Right ventricle myocardium superior (tissue), 1 donor: ENCODE measurements around the gene CDK18. TPM values are rescaled to one million over a fixed set of nuclear protein-coding genes. Genes with fewer than 3 reads are reported as not detected.

ENCODE experiments used
- ATAC-seq: fragments of 200-7000 bp; cut with Tn5 transposase; one replicate; pipeline ENCODE4 v1.9.1; 2020; ENCODE audit warnings: mild to moderate bottlenecking; ENCODE audit not compliant: poor library complexity
- DNase-seq: peaks from one replicate; pipeline ENCODE4 v3.0.0-alpha.2; 2020
- intact Hi-C: fragments of 100-400 bp; cut with DNase I; formaldehyde crosslinking; loops from one replicate; pipeline ENCODE4 v1.11.2; 2022
- long read RNA-seq: library from polyadenylated mRNA; unstranded; transcript quantifications from one replicate; pipeline ENCODE4 v2.0.0, GENCODE V29; 2021
- total RNA-seq: library from RNA; stranded (reverse); fragmentation: NEBNext Ultra II Directional; extraction: Animal tissue kit (Norgen Biotek cat#: 25700); gene quantifications from one replicate; pipeline ENCODE4 v1.2.1, GENCODE V29; 2021
- donor health status: DM: no; HTN: yes; CAD: no; lungs with severe emphysema.

CDK18 gene
- total RNA-seq = 172 TPM
- long read RNA-seq, transcript CDK18-205 (2 exons, 716 nt) = minor isoform, 5 of 297 reads
- long read RNA-seq, transcript CDK18-201 (16 exons, 3,141 nt) = major isoform, 109 of 297 reads
- long read RNA-seq, transcript CDK18-222 (14 exons, 3,756 nt) = minor isoform, 16 of 297 reads
- long read RNA-seq, transcript CDK18-203 (16 exons, 1,648 nt) = minor isoform, 40 of 297 reads
- long read RNA-seq, partial matches to known transcripts = 61 of 297 reads
- long read RNA-seq, other reads (novel, unspliced or antisense) = 60 of 297 reads

GRCh38 chr1:205504311-205505075 is at the start of gene CDK18:
Gene CDK18 (plus strand): TSS chr1:205504669. CDS start chr1:205523168, 18,499 bp downstream.
- DNase-seq (peak; percentile 90), ATAC-seq (peak; percentile 85)
- intact Hi-C loops = no loop called here

- intact Hi-C loops = no loop called here
- DNase-seq = no peak
- no peak for ATAC-seq
Measured at GRCh38 chr1:205454903-205455335, 49.5 kb upstream of the CDK18 start.

DNA sequence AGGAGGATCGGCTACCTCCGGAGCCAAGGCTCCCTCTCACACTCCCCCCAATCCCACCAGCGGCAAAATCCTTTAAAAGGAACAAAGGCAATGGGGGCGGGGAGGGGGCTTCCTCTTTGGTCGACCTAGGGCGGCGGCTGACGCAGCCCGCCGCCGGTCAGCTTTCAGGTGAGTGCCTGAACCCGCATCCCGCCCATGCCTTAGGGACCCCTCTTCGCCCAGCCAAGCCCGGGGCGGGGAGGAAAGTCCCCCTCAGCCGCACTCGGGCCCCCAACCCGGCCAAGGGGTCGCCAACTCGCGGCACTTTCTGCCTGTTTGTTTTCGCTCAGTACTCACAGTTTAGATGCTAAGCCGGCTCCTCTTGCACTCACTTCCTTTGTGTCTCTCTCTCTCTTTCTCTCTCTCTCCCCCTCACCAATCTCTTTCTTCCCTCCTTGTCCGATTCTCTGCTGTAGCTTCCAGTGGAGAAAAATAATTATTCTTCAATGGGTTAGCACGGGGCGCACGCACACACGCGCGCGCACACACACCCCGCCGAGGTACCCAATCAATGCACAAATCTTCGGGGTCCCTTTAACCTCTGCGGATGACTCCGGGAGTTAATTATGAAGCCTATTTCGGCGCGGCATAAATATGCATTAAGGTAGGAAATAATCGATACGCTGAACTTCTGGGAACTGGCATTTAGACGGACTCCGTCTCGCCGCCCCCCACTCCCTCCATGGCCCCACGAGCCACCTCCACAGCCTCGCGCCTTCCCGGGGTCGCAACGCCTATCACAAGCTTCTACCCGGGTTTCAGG is 48.7 kb upstream of the CDK18 start, which contains the start of gene BLACAT1:
BLACAT1 (minus strand) TSS at position 465 of the 802 bp plus-strand sequence.
- ATAC-seq = no peak
- DNase-seq = no peak
- intact Hi-C loops = no loop called here

DNA sequence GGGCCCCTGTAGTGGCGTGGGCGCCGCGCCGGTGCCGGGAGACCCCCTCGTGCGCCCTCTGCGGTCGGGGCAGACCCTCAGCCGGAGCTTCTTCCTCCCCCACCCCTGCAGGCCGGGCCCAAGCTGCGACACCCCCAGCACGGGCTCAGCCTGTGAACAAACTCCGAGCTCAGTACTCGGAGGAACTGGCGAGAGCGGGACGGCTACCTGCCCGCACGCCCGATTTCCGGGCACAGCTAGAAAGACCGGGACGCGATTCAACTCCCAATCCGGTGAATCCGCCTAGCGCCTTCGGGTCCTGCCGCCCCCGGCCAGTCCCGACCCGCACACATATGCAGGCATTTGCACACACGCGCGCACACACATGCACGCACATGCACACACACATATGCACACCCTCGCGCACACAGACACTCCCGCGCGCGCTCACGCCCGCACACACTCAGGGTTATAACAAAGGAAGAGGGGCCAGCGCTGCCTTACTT is 48.0 kb upstream of the CDK18 start:
- ATAC-seq = no peak
- intact Hi-C loops = no loop called here
- no peak for DNase-seq

DNA sequence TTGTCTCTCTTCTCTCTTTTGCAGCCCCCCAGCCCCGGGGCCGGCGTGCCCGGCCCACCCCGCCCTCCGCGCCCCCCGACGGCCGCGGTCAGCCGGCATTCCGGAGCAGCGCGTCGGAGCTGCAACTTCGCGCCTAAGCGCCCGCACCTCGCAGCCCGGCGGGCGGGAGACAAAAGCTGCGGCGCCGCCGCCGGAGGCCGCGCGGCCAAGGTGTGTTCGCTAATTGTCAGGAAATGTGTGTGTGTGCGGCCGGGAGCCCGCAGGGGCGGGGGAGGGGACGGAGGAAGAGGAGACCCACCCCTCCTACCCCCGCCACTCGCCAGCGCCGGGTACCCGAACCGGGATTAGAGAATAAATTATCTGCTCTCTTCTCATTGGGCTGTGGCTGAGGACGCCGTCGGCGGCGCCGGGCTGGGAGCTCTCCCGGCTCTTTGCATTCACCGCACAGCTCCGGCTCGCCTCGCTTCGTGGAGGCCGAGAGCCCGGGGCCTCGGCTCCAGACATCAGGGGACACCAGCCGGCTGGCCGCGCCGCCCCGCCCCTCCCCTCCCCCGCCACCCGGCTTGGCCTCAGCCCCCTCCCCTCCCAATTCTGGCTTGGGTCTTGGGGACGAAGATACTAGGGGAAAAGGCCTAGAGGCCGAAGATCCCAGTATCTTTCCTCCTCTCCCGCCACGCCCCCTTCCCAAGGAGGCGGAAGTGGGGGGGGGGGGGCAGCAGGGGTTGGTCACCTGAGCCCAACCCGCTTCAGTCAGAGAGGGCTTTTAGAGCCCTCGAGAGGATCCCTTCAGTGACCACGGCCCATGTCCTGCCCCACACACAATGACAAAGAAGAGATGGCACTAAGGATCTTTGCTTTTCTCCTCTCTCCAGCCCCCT is 47.4 kb upstream of the CDK18 start:
- intact Hi-C loops = no loop called here
- ATAC-seq = no peak
- DNase-seq = no peak

DNA sequence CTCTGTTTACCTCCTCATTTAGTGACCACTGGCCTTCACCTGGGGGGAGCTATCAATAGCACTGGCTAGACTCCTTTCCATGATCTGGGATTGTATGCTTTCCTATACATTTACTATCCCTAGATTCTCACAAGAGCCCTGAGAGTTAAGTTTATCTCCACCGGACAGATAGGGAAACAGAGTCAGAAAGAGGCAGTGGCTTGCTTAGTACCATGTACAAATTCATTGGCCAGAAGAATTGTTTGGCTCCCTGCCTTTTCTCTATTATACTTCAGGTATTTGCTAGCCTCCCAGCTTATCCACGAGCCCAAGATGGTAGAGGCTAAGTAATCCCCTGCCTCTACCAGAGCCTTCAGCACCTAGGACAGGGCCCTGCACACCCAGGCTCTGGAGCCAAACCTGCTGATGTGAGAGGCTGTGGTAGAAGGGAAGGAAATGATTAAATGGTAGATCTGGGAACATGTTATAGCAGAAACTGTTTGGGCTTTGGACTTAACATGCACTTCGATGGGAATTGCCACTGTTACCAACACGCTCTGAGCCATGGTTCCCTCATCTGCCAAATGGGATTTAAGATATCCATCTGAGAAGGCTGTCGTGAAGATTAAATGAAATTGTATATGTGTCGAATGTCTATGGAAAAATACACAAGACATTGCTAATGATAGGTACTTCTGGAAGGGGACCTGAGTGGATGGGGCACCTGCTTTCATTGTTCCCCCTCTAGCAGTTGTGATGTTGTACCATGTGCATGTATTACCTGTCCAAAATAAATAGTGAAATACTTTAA is 45.5 kb upstream of the CDK18 start:
- DNase-seq = no peak
- intact Hi-C loops = no loop called here
- peak; percentile 43 for ATAC-seq

- no peak for DNase-seq
- no peak for ATAC-seq
- intact Hi-C loops = no loop called here
Measured at GRCh38 chr1:205465392-205465791, 39.1 kb upstream of the CDK18 start.

- no peak for DNase-seq
- ATAC-seq = no peak
- intact Hi-C loops = no loop called here
Measured at GRCh38 chr1:205466595-205467220, 37.8 kb upstream of the CDK18 start.

DNA sequence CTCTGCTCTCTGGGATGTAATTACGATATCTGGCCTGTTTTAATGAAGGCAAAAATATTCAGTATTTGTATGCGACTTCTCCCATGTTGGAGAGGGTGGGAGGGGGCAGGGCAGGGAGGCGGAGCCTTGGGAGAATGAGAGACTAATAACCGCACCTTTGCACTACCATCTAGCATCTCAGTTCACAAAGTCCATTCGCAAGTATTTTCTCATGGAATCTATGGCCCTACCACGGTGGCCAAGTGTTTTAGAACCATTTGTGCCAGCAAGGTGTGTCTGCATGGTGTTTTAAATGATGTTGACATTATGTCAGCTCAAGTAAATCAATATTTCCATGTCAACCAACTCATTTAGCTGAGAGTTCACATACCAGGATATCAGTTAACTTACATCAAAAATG is 34.3 kb upstream of the CDK18 start:
- DNase-seq (no peak), ATAC-seq (no peak)
- intact Hi-C loops = no loop called here

DNA sequence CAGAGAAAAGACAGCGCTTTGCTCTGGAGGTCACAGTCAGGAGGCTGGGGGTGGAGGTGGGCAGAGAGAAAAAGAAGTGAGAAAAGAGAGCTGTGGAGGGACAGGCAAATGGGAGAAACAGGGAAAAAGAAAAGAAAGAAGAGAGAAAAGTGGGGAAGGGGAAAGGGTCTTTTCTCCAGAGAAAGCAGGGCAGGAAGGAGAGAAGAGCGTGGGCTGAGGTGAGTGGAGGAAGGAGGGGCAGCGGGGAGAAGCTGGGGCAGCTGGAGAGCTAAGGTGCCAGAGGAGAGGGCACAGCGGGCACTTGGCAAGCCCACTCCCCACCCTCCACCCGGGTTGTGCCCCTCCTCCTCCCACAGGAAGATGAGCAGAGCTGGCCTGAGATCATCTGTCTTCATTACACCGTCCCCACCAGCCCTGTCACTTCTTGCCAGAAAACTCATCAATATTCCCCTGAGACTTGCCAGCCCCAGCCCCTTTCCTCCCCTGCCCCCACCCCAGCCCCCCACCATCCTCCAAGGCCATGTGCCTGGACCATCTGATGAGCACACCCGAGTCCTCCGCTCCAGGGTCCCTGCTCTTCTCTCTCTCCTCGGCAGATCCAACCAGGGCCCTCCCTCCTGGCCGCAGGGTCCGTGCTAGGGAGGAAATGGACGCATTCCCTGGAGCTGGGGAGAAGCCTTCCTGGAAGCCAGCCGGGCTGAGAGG is 31.6 kb upstream of the CDK18 start:
- intact Hi-C loops = no loop called here

DNA sequence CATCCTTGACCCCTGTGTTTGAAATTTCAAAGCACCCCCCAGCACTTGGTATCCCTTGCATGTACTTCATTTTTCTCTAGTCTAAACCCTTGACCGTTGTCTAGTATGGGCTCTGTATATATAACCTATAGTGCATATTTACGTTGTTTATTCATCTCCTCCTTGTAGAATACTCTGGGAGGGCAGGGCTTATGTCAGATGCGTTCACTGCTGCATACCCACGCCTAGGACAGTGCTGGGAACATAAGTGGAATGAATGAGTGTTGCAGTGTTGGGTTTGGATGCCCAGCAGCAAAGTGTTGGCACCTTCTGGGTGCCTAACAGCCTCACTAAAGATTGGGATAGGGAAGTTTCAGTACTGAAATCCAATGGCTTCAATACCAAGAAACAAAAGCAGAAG is 31.0 kb upstream of the CDK18 start:
- ATAC-seq (no peak), DNase-seq (no peak)
- intact Hi-C loops = no loop called here

More for the DNA sequence above, 31.6 kb upstream of the CDK18 start:
- DNase-seq (no peak), ATAC-seq (no peak)

- DNase-seq = no peak
- intact Hi-C loops = no loop called here
- ATAC-seq = no peak
Measured at GRCh38 chr1:205473966-205474365, 30.5 kb upstream of the CDK18 start.

- no peak for DNase-seq
- no peak for ATAC-seq
- intact Hi-C loops = no loop called here
Measured at GRCh38 chr1:205474571-205474970, 29.9 kb upstream of the CDK18 start.

DNA sequence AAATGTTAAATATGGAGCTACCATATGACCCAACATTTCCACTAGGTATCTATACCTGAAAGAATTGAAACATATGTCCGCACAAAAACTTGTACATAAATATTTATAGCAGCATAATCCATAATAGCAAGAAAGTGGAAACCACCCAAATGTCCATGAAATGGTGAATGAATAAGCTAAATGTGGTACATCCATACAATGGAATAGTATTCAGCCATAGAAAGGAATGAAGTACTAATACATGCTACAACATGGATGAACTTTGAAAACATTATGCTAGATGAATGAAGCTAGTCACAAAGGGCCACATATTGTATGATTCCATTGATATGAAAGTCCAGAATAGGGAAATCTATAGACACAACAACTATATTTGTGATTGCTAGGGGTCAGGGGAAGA is 28.6 kb upstream of the CDK18 start:
- ATAC-seq = no peak
- no peak for DNase-seq
- intact Hi-C loops = no loop called here

DNA sequence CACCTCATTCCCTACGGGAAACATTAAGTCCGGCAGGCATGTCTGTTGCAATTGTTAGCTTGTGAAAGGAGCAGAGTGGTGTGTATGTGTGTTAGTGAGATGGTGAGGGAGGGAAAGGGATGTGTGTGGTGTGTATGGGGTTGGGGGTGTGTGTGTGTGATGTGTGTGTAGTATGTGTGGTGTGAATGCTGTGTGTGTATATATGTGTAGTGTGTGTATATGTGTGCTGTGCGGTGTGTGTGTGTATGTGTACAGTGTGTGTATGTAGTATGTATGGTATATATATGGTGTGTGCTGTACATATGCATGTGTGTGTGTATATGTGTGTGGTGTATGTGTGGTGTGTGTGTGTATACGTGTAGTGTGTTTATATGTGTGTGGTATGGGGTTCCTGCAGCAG is 27.8 kb upstream of the CDK18 start:
- DNase-seq = no peak
- no peak for ATAC-seq
- intact Hi-C loops = no loop called here

- intact Hi-C loops = no loop called here
- ATAC-seq = peak; percentile 13
- no peak for DNase-seq
Measured at GRCh38 chr1:205477121-205477758, 27.2 kb upstream of the CDK18 start.
